Fibroblast of upper back skin (primary cell): ENCODE data around the gene RGS21.

Source experiments
- DNase-seq: peaks from one replicate; pipeline ENCODE4 v3.0.0-alpha.2; 2013

Gene RGS21

DNA sequence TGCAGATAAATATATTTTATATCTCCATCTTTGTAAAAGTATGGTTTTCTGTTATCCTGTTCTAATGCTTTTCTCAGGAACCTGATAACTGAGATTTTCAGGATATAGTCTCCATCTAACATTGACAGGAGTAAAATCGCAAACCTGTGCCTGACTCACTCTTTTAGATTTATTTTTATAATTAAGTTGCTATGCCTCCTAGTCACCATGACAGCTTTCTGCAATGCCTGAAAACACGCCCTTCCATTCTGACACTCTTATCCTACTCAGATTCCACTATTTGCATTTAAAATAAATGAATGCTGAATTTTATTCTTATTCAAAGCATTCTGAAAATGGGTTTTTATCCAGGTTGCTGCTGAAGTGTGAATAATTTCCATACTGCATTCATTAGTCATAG, 62.8 kb downstream of the RGS21 start:
- DNase-seq = no peak

DNA sequence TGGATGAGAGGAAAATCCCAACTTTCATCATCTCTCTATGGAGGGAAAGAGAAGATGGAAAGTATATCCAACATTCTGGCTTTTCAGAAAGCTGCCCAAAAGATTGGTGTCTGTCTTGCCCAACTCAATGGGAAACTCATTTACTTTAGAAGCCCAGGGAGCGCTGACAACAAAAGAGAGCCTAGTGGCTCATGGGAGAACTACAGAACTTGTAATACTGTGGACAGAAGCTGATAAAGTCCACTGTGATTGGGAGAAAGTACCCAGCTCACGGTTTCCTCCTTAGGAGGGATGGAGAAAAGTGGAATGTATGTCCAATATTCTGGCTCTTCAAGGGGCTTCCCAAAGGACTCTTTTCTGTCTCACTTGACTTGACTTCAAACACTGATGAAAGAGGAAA, 66.0 kb downstream of the RGS21 start:
- DNase-seq = no peak

DNA sequence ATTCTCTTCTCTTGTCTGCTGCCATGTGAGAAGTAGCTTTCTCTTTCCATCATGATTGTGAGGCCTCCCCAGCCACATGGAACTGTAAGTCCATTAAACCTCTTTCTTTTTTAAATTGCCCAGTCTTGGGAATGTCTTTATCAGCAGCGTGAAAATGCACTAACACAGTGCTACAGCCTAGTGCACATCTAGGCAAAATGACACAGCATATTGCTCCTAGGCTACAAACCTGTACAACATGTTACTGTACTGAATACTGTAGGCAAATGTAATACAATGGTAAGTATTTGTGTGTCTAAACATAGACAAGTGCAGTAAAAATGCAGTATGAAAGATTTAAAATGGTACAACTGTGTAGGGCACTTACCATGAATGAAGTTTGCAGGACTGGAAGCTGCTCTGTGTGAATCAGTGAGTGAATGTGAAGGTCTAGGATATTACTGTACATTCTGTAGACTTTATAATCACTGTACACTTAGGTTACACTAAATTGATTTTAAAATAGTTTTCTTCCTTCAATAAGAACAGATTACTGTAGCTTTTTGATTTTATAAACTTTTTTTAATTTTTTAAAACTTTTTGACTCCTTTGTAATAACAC, 69.4 kb downstream of the RGS21 start:
- DNase-seq = no peak

DNA sequence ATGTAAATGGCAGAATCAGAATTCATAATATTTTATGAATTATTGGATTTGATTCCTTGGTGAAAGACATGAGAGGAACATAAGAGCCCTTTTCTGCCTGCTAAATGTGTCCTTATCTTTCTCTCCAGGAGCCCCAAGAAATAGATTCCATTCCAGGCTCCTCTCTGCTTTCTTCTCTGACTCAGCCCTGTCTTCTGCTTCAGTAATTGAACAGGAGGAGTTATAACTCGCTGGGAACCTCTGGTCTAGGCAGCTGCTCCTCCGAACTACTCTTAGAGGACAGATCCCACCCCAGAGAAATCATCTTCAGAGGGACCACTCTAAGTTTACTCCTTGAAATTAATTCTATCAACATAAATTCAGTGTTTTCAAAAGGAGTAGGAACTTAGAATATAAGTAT, 78.4 kb downstream of the RGS21 start:
- no peak for DNase-seq

DNA sequence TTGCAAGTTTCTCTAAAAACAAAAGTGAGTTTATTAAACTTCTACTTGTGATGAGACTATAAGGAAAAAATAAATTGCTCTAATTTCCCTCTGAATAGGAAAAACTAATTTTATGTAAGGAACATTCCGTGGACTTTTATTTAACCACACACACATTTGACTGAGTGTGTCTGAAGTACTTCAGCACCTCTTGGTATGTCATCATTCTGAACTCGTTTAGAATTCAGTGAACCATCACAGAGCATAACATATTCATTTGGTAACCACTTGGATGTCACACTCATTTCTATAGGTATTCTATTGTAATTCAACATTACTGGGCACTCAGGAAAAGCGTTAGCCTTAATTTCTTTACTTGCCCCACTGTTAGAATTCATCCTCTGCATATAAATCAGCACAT, 79.1 kb downstream of the RGS21 start:
- peak; percentile 28 for DNase-seq

DNA sequence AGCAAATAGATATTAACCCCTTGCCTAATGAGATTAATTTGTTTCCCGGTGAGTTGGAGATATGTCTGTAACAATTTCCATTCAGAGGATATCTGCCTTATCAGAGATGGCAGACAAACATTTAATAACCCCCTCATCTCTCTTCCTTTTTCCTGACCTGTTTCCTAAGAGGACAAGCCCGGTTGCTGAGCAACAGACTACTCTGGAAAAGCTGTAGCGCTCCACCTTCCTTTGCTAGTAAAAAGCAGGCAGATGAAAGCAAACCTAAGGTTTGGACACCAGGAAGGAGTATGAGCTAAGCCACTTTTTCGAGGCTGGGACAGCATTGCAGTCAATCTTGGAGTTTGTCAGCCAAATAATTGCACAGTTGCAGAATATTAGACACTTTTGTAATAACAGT, 82.4 kb downstream of the RGS21 start:
- no peak for DNase-seq

DNA sequence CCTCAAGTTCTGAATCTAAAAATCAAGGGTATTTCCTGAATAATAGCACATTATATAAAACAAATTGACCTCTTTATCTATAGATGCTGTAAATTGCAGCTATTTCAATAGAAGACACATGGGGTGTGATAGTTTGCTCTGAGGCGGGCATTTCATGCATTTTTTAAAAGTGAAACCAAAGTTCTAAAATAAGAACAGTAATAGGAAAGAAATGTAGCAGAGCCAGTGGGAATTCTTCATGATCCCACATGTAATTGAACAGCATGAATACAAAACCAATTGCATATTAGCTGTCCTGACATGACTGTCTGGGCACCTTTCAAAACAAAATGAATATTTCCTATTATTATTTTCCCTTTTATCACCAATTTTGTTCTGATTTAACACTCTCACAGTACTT, 85.0 kb downstream of the RGS21 start:
- DNase-seq = peak; percentile 83

DNA sequence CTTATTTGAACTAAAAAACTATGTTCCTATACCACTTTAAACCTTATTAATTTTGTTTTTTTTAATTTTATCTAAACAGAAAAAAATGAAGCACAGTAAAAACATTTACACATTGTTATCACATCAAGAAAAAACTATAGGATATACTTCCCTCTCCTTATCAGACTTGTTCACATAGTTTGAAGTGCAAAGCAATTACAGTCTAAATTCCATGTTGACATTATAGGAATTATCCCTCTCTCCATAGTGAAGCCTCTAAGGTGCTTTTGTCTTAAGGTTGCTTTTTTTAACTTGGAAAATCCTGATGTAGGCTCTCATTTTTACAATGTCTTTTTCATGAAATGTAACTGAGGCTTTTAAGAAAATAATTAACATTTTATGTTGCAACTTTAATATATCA, 85.8 kb downstream of the RGS21 start:
- no peak for DNase-seq

DNA sequence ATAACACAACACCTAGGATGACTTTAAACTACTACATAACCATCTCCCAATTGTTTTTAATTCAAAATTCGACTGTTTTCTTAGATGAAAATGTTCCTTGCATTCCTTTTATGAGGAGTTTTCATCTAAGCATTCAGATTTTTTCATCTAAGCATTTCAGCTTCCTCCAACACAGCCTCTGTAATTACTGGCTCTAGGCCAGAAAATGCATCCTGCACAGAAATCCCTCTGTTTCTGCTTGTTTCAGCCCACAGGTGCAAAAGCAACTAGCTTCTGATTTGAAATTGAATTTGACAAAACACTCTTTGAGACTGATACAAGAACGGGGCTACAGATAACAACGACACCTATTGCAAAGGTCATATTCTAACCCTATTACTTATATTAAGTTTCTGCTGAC, 90.4 kb downstream of the RGS21 start:
- no peak for DNase-seq
